Erythroblast (primary cell): ENCODE measurements around the gene CA11.

Experiments used
- GATA1 ChIP-seq: IDR thresholded peaks from 2 replicates; pipeline ENCODE4 v1.6.1; 2011; ENCODE audit warnings: low read depth, mild to moderate bottlenecking, control low read depth, low read length, moderate library complexity
- POLR2A ChIP-seq: IDR thresholded peaks from 2 replicates; pipeline ENCODE4 v1.6.1; 2011; ENCODE audit warnings: mild to moderate bottlenecking, low read length

- no peak for TF ChIP-seq POLR2A
- TF ChIP-seq GATA1, result no peak
Measured at GRCh38 chr19:48632692-48633147, 13.3 kb downstream of the CA11 start.
